ENCODE results near the gene DUSP28. TPM values are rescaled to one million over a fixed set of nuclear protein-coding genes. Genes with fewer than 3 reads are reported as not detected.

DUSP28 gene
- total and polyA plus RNA-seq, 4 donors: 4.1 to 11.0 (median 7.9) TPM

- no peak overlapping the region for H3K27ac ChIP-seq (ENCODE audit: low read depth, low read length)
- H3K27me3 ChIP-seq (ENCODE audit: control insufficient read depth, insufficient read depth, low read length): no peaks in the 10 kb centered on the region
- H3K9me3 ChIP-seq (ENCODE audit: control insufficient read depth, insufficient read depth, low read length): no peaks in the 10 kb centered on the region
- no peak for DNase-seq (ENCODE audit: low read depth in 4 of 6, low spot score in 6 of 6)
- peaks cover 73% of the 10 kb centered on the region for H3K36me3 ChIP-seq (ENCODE audit: control insufficient read depth, insufficient read depth, low read length)
- H3K4me3 ChIP-seq (ENCODE audit: low read depth, low read length): no peak overlapping the region
- no CpG with 5 or more reads among the region's 6 CpGs for WGBS (ENCODE audit: insufficient coverage)
- peaks cover 50% of the 10 kb centered on the region for H3K4me1 ChIP-seq (ENCODE audit: control insufficient read depth, insufficient read depth, low read length)
Observed at GRCh38 chr2:240591226-240591625, 31.1 kb downstream of the DUSP28 start.

GRCh38 chr2:240591784-240592183 lies 31.6 kb downstream of the DUSP28 start:
- 95% methylated on average over 13 of the region's 13 CpGs for WGBS (ENCODE audit: insufficient coverage)
- no peak for DNase-seq (ENCODE audit: low read depth in 4 of 6, low spot score in 6 of 6)
- H3K4me1 ChIP-seq (ENCODE audit: control insufficient read depth, insufficient read depth, low read length): peaks cover 56% of the 10 kb centered on the region
- no peaks in the 10 kb centered on the region for H3K9me3 ChIP-seq (ENCODE audit: control insufficient read depth, insufficient read depth, low read length)
- H3K27ac ChIP-seq (ENCODE audit: low read depth, low read length): no peak overlapping the region
- H3K4me3 ChIP-seq (ENCODE audit: low read depth, low read length): no peak overlapping the region
- peaks cover 78% of the 10 kb centered on the region for H3K36me3 ChIP-seq (ENCODE audit: control insufficient read depth, insufficient read depth, low read length)
- no peaks in the 10 kb centered on the region for H3K27me3 ChIP-seq (ENCODE audit: control insufficient read depth, insufficient read depth, low read length)

DNA sequence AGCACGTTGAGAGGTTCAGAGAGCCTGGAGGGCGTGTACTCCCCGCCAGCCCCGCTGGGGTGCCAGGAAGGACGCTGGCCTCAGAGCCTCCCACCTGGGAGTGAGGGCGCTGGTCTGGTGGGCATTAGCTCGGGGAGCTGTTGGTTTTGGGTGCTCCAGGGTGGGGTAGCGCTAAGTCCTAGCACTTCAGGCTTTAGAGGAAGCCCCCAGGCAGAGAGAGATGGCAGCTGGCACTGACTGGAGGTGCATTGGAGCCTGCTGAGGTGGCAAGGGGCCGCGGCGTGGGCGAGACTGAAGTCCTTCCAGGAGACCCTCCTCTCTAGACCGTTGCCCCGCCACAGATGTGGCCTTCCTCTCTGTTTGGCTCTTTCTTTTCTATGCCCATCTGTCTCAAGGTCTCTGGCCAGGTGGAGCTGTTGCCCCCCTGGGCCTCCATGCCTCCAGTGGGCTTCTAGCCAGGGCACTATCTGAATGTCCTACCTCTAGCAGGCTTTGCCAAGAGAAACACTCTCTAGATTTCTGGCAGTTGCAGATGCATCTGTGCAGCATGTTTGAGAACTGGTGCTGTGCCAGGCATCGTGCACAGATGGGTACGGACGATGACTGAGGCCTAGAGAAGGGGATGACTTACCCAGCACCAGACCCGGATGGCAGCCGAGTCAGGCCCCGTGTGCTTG lies 33.0 kb downstream of the DUSP28 start:
- peaks cover 48% of the 10 kb centered on the region for H3K4me1 ChIP-seq (ENCODE audit: control insufficient read depth, insufficient read depth, low read length)
- H3K36me3 ChIP-seq (ENCODE audit: control insufficient read depth, insufficient read depth, low read length): peaks cover 92% of the 10 kb centered on the region
- H3K27ac ChIP-seq (ENCODE audit: low read depth, low read length): no peak overlapping the region
- no peaks in the 10 kb centered on the region for H3K27me3 ChIP-seq (ENCODE audit: control insufficient read depth, insufficient read depth, low read length)
- H3K9me3 ChIP-seq (ENCODE audit: control insufficient read depth, insufficient read depth, low read length): no peaks in the 10 kb centered on the region
- H3K4me3 ChIP-seq (ENCODE audit: low read depth, low read length): no peak overlapping the region
- peak in 1 of 6 donors; percentile 33 for DNase-seq (ENCODE audit: low read depth in 4 of 6, low spot score in 6 of 6)
- WGBS (ENCODE audit: insufficient coverage): 92% methylated on average over 20 of the region's 20 CpGs

GRCh38 chr2:240593703-240594451 lies 33.7 kb downstream of the DUSP28 start:
- no peaks in the 10 kb centered on the region for H3K9me3 ChIP-seq (ENCODE audit: control insufficient read depth, insufficient read depth, low read length)
- H3K36me3 ChIP-seq (ENCODE audit: control insufficient read depth, insufficient read depth, low read length): peaks cover 99% of the 10 kb centered on the region
- H3K27ac ChIP-seq (ENCODE audit: low read depth, low read length): no peak overlapping the region
- H3K4me3 ChIP-seq (ENCODE audit: low read depth, low read length): no peak overlapping the region
- H3K27me3 ChIP-seq (ENCODE audit: control insufficient read depth, insufficient read depth, low read length): no peaks in the 10 kb centered on the region
- 87% methylated on average over 19 of the region's 19 CpGs for WGBS (ENCODE audit: insufficient coverage)
- H3K4me1 ChIP-seq (ENCODE audit: control insufficient read depth, insufficient read depth, low read length): peaks cover 43% of the 10 kb centered on the region
- no peak for DNase-seq (ENCODE audit: low read depth in 4 of 6, low spot score in 6 of 6)

- DNase-seq (ENCODE audit: low read depth in 4 of 6, low spot score in 6 of 6): no peak
- no peaks in the 10 kb centered on the region for H3K27me3 ChIP-seq (ENCODE audit: control insufficient read depth, insufficient read depth, low read length)
- H3K9me3 ChIP-seq (ENCODE audit: control insufficient read depth, insufficient read depth, low read length): no peaks in the 10 kb centered on the region
- H3K4me1 ChIP-seq (ENCODE audit: control insufficient read depth, insufficient read depth, low read length): peaks cover 41% of the 10 kb centered on the region
- peaks cover 100% of the 10 kb centered on the region for H3K36me3 ChIP-seq (ENCODE audit: control insufficient read depth, insufficient read depth, low read length)
- WGBS (ENCODE audit: insufficient coverage): 85% methylated on average over 33 of the region's 34 CpGs
- no peak overlapping the region for H3K27ac ChIP-seq (ENCODE audit: low read depth, low read length)
- no peak overlapping the region for H3K4me3 ChIP-seq (ENCODE audit: low read depth, low read length)
Observed at GRCh38 chr2:240594511-240595380, 34.6 kb downstream of the DUSP28 start.

DNA sequence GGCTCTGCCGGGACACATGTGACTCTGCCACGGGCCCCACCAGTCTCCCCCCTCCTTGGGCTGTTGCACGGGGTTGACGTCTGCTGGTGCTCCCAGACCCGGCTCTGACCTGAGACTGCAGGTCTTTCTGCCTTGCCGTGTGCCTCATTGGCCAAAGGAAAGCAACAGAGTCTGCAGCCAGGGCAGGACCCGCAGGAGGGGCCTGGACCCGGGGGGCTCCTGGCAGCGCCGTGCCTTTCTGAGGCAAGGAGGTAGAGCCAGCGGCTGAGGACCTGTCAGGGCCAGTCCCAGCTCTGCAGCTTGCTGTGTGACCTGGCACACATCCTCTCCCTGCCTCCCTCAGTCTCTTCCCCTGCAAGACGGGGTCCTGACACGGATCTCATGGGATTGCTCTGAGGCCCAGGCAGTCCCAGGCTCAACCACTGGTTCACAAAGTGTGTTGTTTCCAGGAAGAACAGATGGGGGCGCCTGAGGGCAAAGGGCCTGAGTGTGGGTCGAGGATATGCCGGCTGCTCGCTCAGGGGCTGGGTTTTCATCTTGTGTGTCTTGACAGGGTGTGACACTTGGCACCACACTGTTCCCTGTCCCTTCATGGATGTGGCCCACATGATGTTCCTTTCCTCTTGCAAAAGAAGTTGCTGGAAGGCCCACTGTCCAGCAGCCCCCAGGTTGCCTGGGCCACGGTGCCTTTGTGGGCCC lies 35.4 kb downstream of the DUSP28 start:
- Histone ChIP-seq H3K27me3 (ENCODE audit: control insufficient read depth, insufficient read depth, low read length) (no peaks in the 10 kb centered on the region), H3K27ac (ENCODE audit: low read depth, low read length) (no peak overlapping the region), H3K4me1 (ENCODE audit: control insufficient read depth, insufficient read depth, low read length) (peaks cover 41% of the 10 kb centered on the region), H3K4me3 (ENCODE audit: low read depth, low read length) (no peak overlapping the region), H3K36me3 (ENCODE audit: control insufficient read depth, insufficient read depth, low read length) (peaks cover 98% of the 10 kb centered on the region), H3K9me3 (ENCODE audit: control insufficient read depth, insufficient read depth, low read length) (no peaks in the 10 kb centered on the region)
- 61% methylated on average over 17 of the region's 18 CpGs for WGBS (ENCODE audit: insufficient coverage)
- DNase-seq (ENCODE audit: low read depth in 4 of 6, low spot score in 6 of 6): no peak

DNA sequence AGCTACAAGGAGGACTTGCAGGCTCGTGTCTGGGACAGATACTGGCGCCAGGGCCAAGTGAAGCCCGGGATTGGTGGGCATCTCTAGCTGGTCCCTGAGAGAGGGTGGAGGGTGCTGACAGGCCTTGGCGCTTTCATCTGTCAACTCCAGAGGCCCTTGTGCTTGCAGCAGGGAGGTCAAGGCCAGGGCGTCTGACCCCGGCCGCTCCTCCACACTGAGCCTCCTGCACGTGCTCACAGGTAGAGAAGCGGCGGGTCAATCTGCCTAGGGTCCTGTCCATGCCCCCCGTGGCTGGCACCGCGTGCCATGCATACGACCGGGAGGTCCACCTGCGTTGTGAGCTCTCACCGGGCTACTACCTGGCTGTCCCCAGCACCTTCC lies 35.9 kb downstream of the DUSP28 start:
- Histone ChIP-seq H3K27me3 (ENCODE audit: control insufficient read depth, insufficient read depth, low read length) (no peaks in the 10 kb centered on the region), H3K4me1 (ENCODE audit: control insufficient read depth, insufficient read depth, low read length) (peaks cover 41% of the 10 kb centered on the region), H3K27ac (ENCODE audit: low read depth, low read length) (no peak overlapping the region), H3K9me3 (ENCODE audit: control insufficient read depth, insufficient read depth, low read length) (no peaks in the 10 kb centered on the region), H3K36me3 (ENCODE audit: control insufficient read depth, insufficient read depth, low read length) (peaks cover 98% of the 10 kb centered on the region), H3K4me3 (ENCODE audit: low read depth, low read length) (no peak overlapping the region)
- 88% methylated on average over 17 of the region's 17 CpGs for WGBS (ENCODE audit: insufficient coverage)
- DNase-seq (ENCODE audit: low read depth in 4 of 6, low spot score in 6 of 6): no peak

DNA sequence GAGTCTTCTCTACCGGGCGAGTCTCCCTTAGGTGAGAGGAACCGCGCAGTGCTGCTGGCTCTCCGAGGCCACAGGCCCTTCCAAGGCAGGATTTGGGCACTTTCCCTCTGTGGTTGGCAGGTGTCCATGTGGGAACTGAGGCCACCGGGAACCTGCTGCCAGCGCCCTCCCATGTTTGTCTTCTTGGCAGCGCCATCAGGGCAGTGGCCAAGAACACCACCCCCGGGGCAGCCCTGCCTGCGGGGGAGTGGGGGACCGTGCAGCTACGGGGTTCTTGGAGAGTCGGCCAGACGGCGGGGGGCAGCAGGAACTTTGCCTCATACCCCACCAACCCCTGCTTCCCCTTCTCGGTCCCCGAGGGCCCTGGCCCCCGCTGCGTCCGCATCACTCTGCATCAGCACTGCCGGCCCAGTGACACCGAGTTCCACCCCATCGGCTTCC lies 36.4 kb downstream of the DUSP28 start:
- 74% methylated on average over 16 of the region's 23 CpGs for WGBS (ENCODE audit: insufficient coverage)
- H3K36me3 ChIP-seq (ENCODE audit: control insufficient read depth, insufficient read depth, low read length): peaks cover 98% of the 10 kb centered on the region

DNA sequence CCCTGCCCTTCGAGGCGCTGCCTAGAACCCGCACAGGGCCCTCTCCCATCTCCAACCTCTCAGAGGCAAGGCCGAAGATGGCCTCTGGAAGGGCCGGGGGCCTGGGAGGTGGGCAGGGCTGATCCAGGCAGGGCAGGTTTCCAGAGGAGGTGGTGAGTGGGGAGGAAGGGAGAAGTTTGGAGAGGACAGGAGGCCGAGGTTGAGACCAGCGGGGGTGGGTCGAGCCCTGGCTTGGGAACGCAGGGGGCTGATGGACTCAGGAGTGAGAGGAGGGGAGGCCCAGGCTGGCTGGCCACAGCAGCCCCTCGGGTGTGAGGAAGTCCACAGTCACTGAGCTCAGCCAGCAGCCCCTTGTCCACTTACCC lies 36.9 kb downstream of the DUSP28 start:
- Histone ChIP-seq H3K36me3 (ENCODE audit: control insufficient read depth, insufficient read depth, low read length) (peaks cover 98% of the 10 kb centered on the region), H3K4me3 (ENCODE audit: low read depth, low read length) (no peak overlapping the region), H3K27ac (ENCODE audit: low read depth, low read length) (no peak overlapping the region), H3K9me3 (ENCODE audit: control insufficient read depth, insufficient read depth, low read length) (no peaks in the 10 kb centered on the region), H3K4me1 (ENCODE audit: control insufficient read depth, insufficient read depth, low read length) (peaks cover 41% of the 10 kb centered on the region), H3K27me3 (ENCODE audit: control insufficient read depth, insufficient read depth, low read length) (no peaks in the 10 kb centered on the region)
- no peak for DNase-seq (ENCODE audit: low read depth in 4 of 6, low spot score in 6 of 6)
- WGBS (ENCODE audit: insufficient coverage): 95% methylated on average over 5 of the region's 10 CpGs

More for the DNA sequence above, 36.4 kb downstream of the DUSP28 start:
- no peaks in the 10 kb centered on the region for H3K9me3 ChIP-seq (ENCODE audit: control insufficient read depth, insufficient read depth, low read length)
- no peak overlapping the region for H3K4me3 ChIP-seq (ENCODE audit: low read depth, low read length)
- H3K4me1 ChIP-seq (ENCODE audit: control insufficient read depth, insufficient read depth, low read length): peaks cover 41% of the 10 kb centered on the region
- H3K27me3 ChIP-seq (ENCODE audit: control insufficient read depth, insufficient read depth, low read length): no peaks in the 10 kb centered on the region
- peak in 3 of 6 donors; percentile 32 to 80 (median 43) for DNase-seq (ENCODE audit: low read depth in 4 of 6, low spot score in 6 of 6)
- H3K27ac ChIP-seq (ENCODE audit: low read depth, low read length): no peak overlapping the region
